Measurements from ENCODE around the gene AKR1E2. TPM values are rescaled to one million over a fixed set of nuclear protein-coding genes. Genes with fewer than 3 reads are reported as not detected.

Gene AKR1E2
- total RNA-seq, 2 experiments from 2014 or later, result 6.1 to 6.5 TPM

GRCh38 chr10:4824791-4825310 is 1.2 kb upstream of the AKR1E2 start:
- Mint-ChIP-seq H3K36me3 (ENCODE audit: low read depth) (no peaks in the 10 kb centered on the region), H3K9me3 (peaks cover 2% of the 10 kb centered on the region), H3K4me3 (no peak overlapping the region), H3K27ac (no peak overlapping the region), H3K27me3 (peaks cover 32% of the 10 kb centered on the region), H3K4me1 (ENCODE audit: low read depth) (peaks cover 7% of the 10 kb centered on the region)
- DNase-seq, result no peak
- ChIA-PET POLR2A (no interaction called here), CTCF (interaction anchor here (0.6 to 11.2 kb wide), 4 partner anchors 10 to 753 kb away, joined by 3 to 74 read pairs (median 6); no protein-coding TSS in a partner anchor)
- ATAC-seq, result no peak
- intact Hi-C loops (cut with micrococcal nuclease), result loop anchor here (10.0 kb wide), 1 partner anchor 460 kb away; no protein-coding TSS in a partner anchor
- no peak for TF ChIP-seq CTCF (IDR thresholded peaks at IDR 0.05)

- DNase-seq, result no peak
- Mint-ChIP-seq H3K36me3 (ENCODE audit: low read depth) (no peaks in the 10 kb centered on the region), H3K4me1 (ENCODE audit: low read depth) (peaks cover 7% of the 10 kb centered on the region), H3K9me3 (peaks cover 2% of the 10 kb centered on the region), H3K27me3 (peaks cover 31% of the 10 kb centered on the region), H3K27ac (no peak overlapping the region), H3K4me3 (peak overlapping the region; percentile 74)
- TF ChIP-seq CTCF (IDR thresholded peaks at IDR 0.05), result no peak
- intact Hi-C loops (cut with micrococcal nuclease), result loop anchor here (10.0 kb wide), 1 partner anchor 459 kb away; no protein-coding TSS in a partner anchor
- no peak for ATAC-seq
- CTCF ChIA-PET, result interaction anchor here (0.6 to 11.2 kb wide), 3 partner anchors 11 to 87 kb away, joined by 3 to 74 read pairs (median 3); no protein-coding TSS in a partner anchor
- POLR2A ChIA-PET, result interaction anchor here (1.0 kb wide), 1 partner anchor 10 kb away, joined by 3 read pairs; no protein-coding TSS in a partner anchor
Measured at GRCh38 chr10:4825456-4825867, 545 bp upstream of the AKR1E2 start.

GRCh38 chr10:4826792-4827324 is 851 bp downstream of the AKR1E2 start:
- ChIA-PET POLR2A (no interaction called here), CTCF (interaction anchor here (1.0 to 11.2 kb wide), 2 partner anchors 12 to 23 kb away, joined by 6 to 74 read pairs; no protein-coding TSS in a partner anchor)
- no peak for ATAC-seq
- Mint-ChIP-seq H3K4me3 (peak overlapping the region; percentile 74), H3K36me3 (ENCODE audit: low read depth) (no peaks in the 10 kb centered on the region), H3K27ac (peak overlapping the region; percentile 65), H3K9me3 (peaks cover 2% of the 10 kb centered on the region), H3K4me1 (ENCODE audit: low read depth) (peaks cover 7% of the 10 kb centered on the region), H3K27me3 (peaks cover 32% of the 10 kb centered on the region)
- TF ChIP-seq CTCF (IDR thresholded peaks at IDR 0.05), result no peak
- no peak for DNase-seq
- intact Hi-C loops (cut with micrococcal nuclease), result loop anchor here (10.0 kb wide), 1 partner anchor 458 kb away; no protein-coding TSS in a partner anchor

GRCh38 chr10:4828005-4828404 is 2.0 kb downstream of the AKR1E2 start:
- H3K36me3 Mint-ChIP-seq (ENCODE audit: low read depth), result no peaks in the 10 kb centered on the region
- ChIA-PET CTCF (interaction anchor here (1.2 to 11.2 kb wide), 2 partner anchors 13 to 21 kb away, joined by 4 to 74 read pairs; no protein-coding TSS in a partner anchor), POLR2A (no interaction called here)
- H3K27ac Mint-ChIP-seq, result no peak overlapping the region
- peaks cover 28% of the 10 kb centered on the region for H3K27me3 Mint-ChIP-seq
- H3K4me1 Mint-ChIP-seq (ENCODE audit: low read depth), result peaks cover 7% of the 10 kb centered on the region
- intact Hi-C loops (cut with micrococcal nuclease), result loop anchor here (10.0 kb wide), 1 partner anchor 457 kb away; no protein-coding TSS in a partner anchor
- no peak for ATAC-seq
- no peak overlapping the region for H3K4me3 Mint-ChIP-seq
- no peak for TF ChIP-seq CTCF (IDR thresholded peaks at IDR 0.05)
- peaks cover 2% of the 10 kb centered on the region for H3K9me3 Mint-ChIP-seq
- DNase-seq, result no peak

GRCh38 chr10:4830551-4830950 is 4.5 kb downstream of the AKR1E2 start:
- TF ChIP-seq CTCF (IDR thresholded peaks at IDR 0.05), result no peak
- no peak overlapping the region for H3K27ac Mint-ChIP-seq
- H3K4me3 Mint-ChIP-seq, result no peak overlapping the region
- ATAC-seq (no peak), DNase-seq (no peak)
- peaks cover 2% of the 10 kb centered on the region for H3K9me3 Mint-ChIP-seq
- POLR2A ChIA-PET, result no interaction called here
- H3K36me3 Mint-ChIP-seq (ENCODE audit: low read depth), result no peaks in the 10 kb centered on the region
- intact Hi-C loops (cut with micrococcal nuclease), result no loop called here
- peaks cover 21% of the 10 kb centered on the region for H3K27me3 Mint-ChIP-seq
- peaks cover 13% of the 10 kb centered on the region for H3K4me1 Mint-ChIP-seq (ENCODE audit: low read depth)
- CTCF ChIA-PET, result interaction anchor here (11.1 to 11.2 kb wide), 2 partner anchors 16 to 20 kb away, joined by 74 to 90 read pairs; no protein-coding TSS in a partner anchor

Data from activated CD8-positive, alpha-beta T cell treated with anti-CD3 and anti-CD28 coated beads for 36 hours (primary cell).